Measurements from ENCODE around the gene MUCL3. TPM values are rescaled to one million over a fixed set of nuclear protein-coding genes. Genes with fewer than 3 reads are reported as not detected.

The MUCL3 gene
- total and polyA plus RNA-seq, 10 of the 15 experiments (the other 5 are each of a cell fraction or from before 2014, with no cell fraction given) = 0.03 to 1.4 (median 0.61) TPM

GRCh38 chr6:30894935-30895334 lies 45.8 kb upstream of the MUCL3 start:
- no peak overlapping the region for H3K4me2 ChIP-seq (ENCODE audit: control insufficient read depth, insufficient read depth)
- H3K4me1 ChIP-seq (ENCODE audit: control insufficient read depth, insufficient read depth, low read length) = peaks cover under 1% of the 10 kb centered on the region; the same call in 1 of the 2 replicates
- POLR2A ChIA-PET = interaction anchor here (0.9 kb wide), 1 partner anchor 9 kb away, joined by 3 read pairs; no protein-coding TSS in a partner anchor
- H3K27me3 ChIP-seq (replicated peaks in 1 of 2; ENCODE audit: control insufficient read depth in 2 of 2, insufficient read depth in 2 of 2, low read length in 1 of 2) = no peaks in the 10 kb centered on the region
- no peak overlapping the region for H3K27ac ChIP-seq (ENCODE audit: control insufficient read depth, insufficient read depth)
- in situ Hi-C loops (cut with MboI) = no loop called here
- RAD21 ChIA-PET (ENCODE audit: unreplicated experiment) = interaction anchor here (1.1 kb wide), 2 partner anchors 13 to 19 kb away, joined by 5 to 8 read pairs; partner anchors contain the start of genes GTF2H4 and VARS2
- DNase-seq (ENCODE audit: low read depth, low spot score) (no peak), FAIRE-seq (no peak), ATAC-seq (no peak)
- TF ChIP-seq DPF2 (IDR thresholded peaks at IDR 0.05) = no peak
- no peak for TF ChIP-seq ZNF592 (IDR thresholded peaks at IDR 0.05)
- TF ChIP-seq NR2C1 (IDR thresholded peaks at IDR 0.05) = no peak
- H3K9me3 ChIP-seq (replicated peaks; ENCODE audit: control insufficient read depth, insufficient read depth, low read length) = no peaks in the 10 kb centered on the region
- H3K36me3 ChIP-seq (ENCODE audit: control insufficient read depth in 2 of 2, insufficient read depth in 2 of 2, low read length in 1 of 2) = peaks cover 4 to 16% of the 10 kb centered on the region in 2 experiments; a peak in 3 of 4 replicates
- no peak overlapping the region for H2AFZ ChIP-seq (ENCODE audit: control insufficient read depth, low read depth, low read length)
- CTCF ChIA-PET = interaction anchor here (1.0 to 1.4 kb wide), 2 partner anchors 10 to 411 kb away, joined by 3 to 5 read pairs; no protein-coding TSS in a partner anchor
- H4K20me1 ChIP-seq (ENCODE audit: control insufficient read depth, insufficient read depth) = no peaks in the 10 kb centered on the region
- BruUV-seq (replicated peaks) = no TSS peak
- no peaks in the 10 kb centered on the region for H3K79me2 ChIP-seq (ENCODE audit: control insufficient read depth, insufficient read depth, low read length)
- H3K4me3 ChIP-seq = no peak overlapping the region
- intact Hi-C loops (cut with micrococcal nuclease; ENCODE audit: unreplicated experiment) = no loop called here
- H3K9ac ChIP-seq (ENCODE audit: control insufficient read depth, insufficient read depth, low read length) = no peak overlapping the region
- WGBS (ENCODE audit: insufficient coverage, insufficient replicate concordance, low lambda C conversion rate, missing lambda C conversion rate) = 79% methylated on average over 3 of the region's 3 CpGs
- SMC1A ChIA-PET (ENCODE audit: uncharacterized antibody, unreplicated experiment) = interaction anchor here (1.2 to 1.8 kb wide), 4 partner anchors 11 to 22 kb away, joined by 4 to 5 read pairs (median 4); partner anchors contain the start of gene VARS2
